GM23338 (cell line): ENCODE measurements around the gene EXOC6B. TPM values are rescaled to one million over a fixed set of nuclear protein-coding genes. Genes with fewer than 3 reads are reported as not detected.

Experiments used
- ATAC-seq: fragments of 200-7000 bp; cut with Tn5 transposase; 3 replicates; pipeline ENCODE4 v1.9.1; 2020
- DNase-seq: peaks from one replicate; pipeline ENCODE4 v3.0.0-alpha.2; 2015; ENCODE audit warnings: low spot score
- H2AFZ ChIP-seq: fragments of 200-600 bp; sonication (generic); 2 replicates; pipeline ENCODE4 v1.8.0; 2016; ENCODE audit warnings: antibody characterized with exemption, mild to moderate bottlenecking, moderate library complexity
- H3F3A ChIP-seq: fragments of 200-600 bp; sonication (generic); replicated peaks from 2 replicates; pipeline ENCODE4 v1.8.0; 2017; ENCODE audit warnings: antibody characterized with exemption, mixed run types, low read depth
- H3K27ac ChIP-seq: fragments of 200-600 bp; sonication (generic); 2 replicates; pipeline ENCODE4 v1.6.1; 2016; ENCODE audit warnings: low read depth
- H3K27me3 ChIP-seq: fragments of 200-600 bp; sonication (generic); 2 replicates; pipeline ENCODE4 v1.8.0; 2016; ENCODE audit warnings: mild to moderate bottlenecking, mixed run types, moderate library complexity; ENCODE audit not compliant: insufficient read depth
- H3K36me3 ChIP-seq: fragments of 200-600 bp; sonication (generic); 2 replicates; pipeline ENCODE4 v1.8.0; 2016; ENCODE audit warnings: mild to moderate bottlenecking; ENCODE audit not compliant: insufficient read depth
- H3K4me1 ChIP-seq: fragments of 200-600 bp; sonication (generic); 2 replicates; pipeline ENCODE4 v1.8.0; 2016; ENCODE audit warnings: mild to moderate bottlenecking, moderate library complexity; ENCODE audit not compliant: insufficient read depth
- H3K4me2 ChIP-seq: fragments of 200-600 bp; sonication (generic); 2 replicates; pipeline ENCODE4 v1.7.1; 2017; ENCODE audit warnings: mixed run types
- H3K4me3 ChIP-seq: fragments of 200-600 bp; sonication (generic); 2 replicates; pipeline ENCODE4 v1.6.1; 2016; ENCODE audit warnings: mixed run types
- H3K79me2 ChIP-seq: fragments of 200-600 bp; sonication (generic); replicated peaks from 2 replicates; pipeline ENCODE4 v1.8.0; 2017; ENCODE audit warnings: mild to moderate bottlenecking; ENCODE audit not compliant: insufficient read depth
- H3K9me2 ChIP-seq: fragments of 200-600 bp; sonication (generic); 2 replicates; pipeline ENCODE4 v1.8.0; 2017; ENCODE audit not compliant: insufficient read depth
- H4K20me1 ChIP-seq: fragments of 200-600 bp; sonication (generic); replicated peaks from 2 replicates; pipeline ENCODE4 v1.8.0; 2017; ENCODE audit warnings: mild to moderate bottlenecking; ENCODE audit not compliant: insufficient read depth
- H3K27ac Mint-ChIP-seq: 2 replicates; pipeline ENCODE4 v1.8.0; 2020; ENCODE audit warnings: inconsistent platforms, mild to moderate bottlenecking, moderate library complexity, mixed read lengths
- H3K27me3 Mint-ChIP-seq: 3 replicates; pipeline ENCODE4 v1.8.0; 2022; ENCODE audit warnings: low read depth, mild to moderate bottlenecking, moderate library complexity, mixed read lengths, inconsistent platforms; ENCODE audit not compliant: insufficient read depth, poor library complexity
- H3K36me3 Mint-ChIP-seq: 3 replicates; pipeline ENCODE4 v1.8.0; 2021; ENCODE audit warnings: low read depth, mild to moderate bottlenecking, inconsistent platforms, moderate library complexity, mixed read lengths
- H3K4me1 Mint-ChIP-seq: 3 replicates; pipeline ENCODE4 v1.8.0; 2020; ENCODE audit warnings: mild to moderate bottlenecking, inconsistent platforms, mixed read lengths
- H3K4me3 Mint-ChIP-seq: 3 replicates; pipeline ENCODE4 v1.8.0; 2021; ENCODE audit warnings: moderate library complexity, mild to moderate bottlenecking, inconsistent platforms, mixed read lengths
- H3K9me3 Mint-ChIP-seq: 3 replicates; pipeline ENCODE4 v1.8.0; 2020; ENCODE audit warnings: moderate library complexity, mild to moderate bottlenecking, inconsistent platforms, mixed read lengths
- CREB1 ChIP-seq: fragments of 250-450 bp; sonication (Bioruptor Pico); IDR thresholded peaks from 2 replicates; pipeline ENCODE4 v1.5.0; 2020; ENCODE audit warnings: low read depth, mild to moderate bottlenecking, moderate library complexity
- CTCF ChIP-seq, 2 experiments: fragments of 200-600 bp in 1 of 2; sonication (generic) in 1 of 2; conservative IDR thresholded peaks; 2 replicates each; pipeline versions ENCODE4 v1.5.1 to v1.6.1; 2016 to 2017; ENCODE audit warnings: antibody characterized with exemption in 2 of 2, low read depth in 2 of 2, mild to moderate bottlenecking in 2 of 2, moderate library complexity in 1 of 2
- ETS1 ChIP-seq: IDR thresholded peaks from 2 replicates; pipeline ENCODE4 v1.6.1; 2016; ENCODE audit warnings: antibody characterized with exemption
- EZH2 ChIP-seq: fragments of 200-600 bp; sonication (generic); IDR thresholded peaks from one replicate; pipeline ENCODE4 v1.8.0; 2017; ENCODE audit warnings: antibody characterized with exemption, mild to moderate bottlenecking, low read depth; ENCODE audit not compliant: unreplicated experiment
- EZH2phosphoT487 ChIP-seq: fragments of 200-600 bp; sonication (generic); IDR thresholded peaks from one replicate; pipeline ENCODE4 v1.8.1; 2018; ENCODE audit warnings: antibody characterized with exemption; ENCODE audit not compliant: unreplicated experiment
- JUNB ChIP-seq: IDR thresholded peaks from one replicate; pipeline ENCODE4 v1.6.1; 2016; ENCODE audit warnings: antibody characterized with exemption; ENCODE audit not compliant: unreplicated experiment
- NANOG ChIP-seq: IDR thresholded peaks from 2 replicates; pipeline ENCODE4 v1.6.1; 2016; ENCODE audit warnings: antibody characterized with exemption, borderline replicate concordance
- POLR2AphosphoS5 ChIP-seq: IDR thresholded peaks from 2 replicates; pipeline ENCODE4 v1.6.1; 2016; ENCODE audit warnings: antibody characterized with exemption, low read depth
- REST ChIP-seq: IDR thresholded peaks from one replicate; pipeline ENCODE4 v1.6.1; 2018; ENCODE audit warnings: antibody characterized with exemption; ENCODE audit not compliant: unreplicated experiment
- STAT1 ChIP-seq: IDR thresholded peaks from one replicate; pipeline ENCODE4 v1.6.1; 2016; ENCODE audit warnings: antibody characterized with exemption; ENCODE audit not compliant: unreplicated experiment
- ZNF114 ChIP-seq: fragments of 250-450 bp; sonication (Bioruptor Pico); IDR thresholded peaks from 2 replicates; pipeline ENCODE4 v1.5.0; 2020; ENCODE audit warnings: mild to moderate bottlenecking, moderate library complexity
- ZNF331 ChIP-seq: fragments of 250-450 bp; sonication (Bioruptor Pico); IDR thresholded peaks from 2 replicates; pipeline ENCODE4 v1.5.0; 2020; ENCODE audit warnings: low read depth, mild to moderate bottlenecking, moderate library complexity
- ZNF462 ChIP-seq: fragments of 250-450 bp; sonication (Bioruptor Pico); IDR thresholded peaks from 2 replicates; pipeline ENCODE4 v1.5.0; 2020; ENCODE audit warnings: mild to moderate bottlenecking, moderate library complexity
- polyA plus RNA-seq: library from polyadenylated mRNA; unstranded; fragments of >200 nt; fragmentation: Nextera tagmentation; extraction: Ambion mirVana; gene quantifications from 2 replicates; pipeline ENCODE4 v1.2.1, GENCODE V29; 2016
- total RNA-seq: library from RNA; depleted of rRNA; stranded (reverse); fragments of >200 nt; shearing (Covaris generic); gene quantifications from 2 replicates; pipeline ENCODE4 v1.2.3, GENCODE V29; 2014

The EXOC6B gene
- total and polyA plus RNA-seq, 2 experiments from 2014 or later: 7.2 to 45.9 TPM

GRCh38 chr2:72602095-72602494, 223.7 kb downstream of the EXOC6B start:
- Histone ChIP-seq H3K79me2 (no peaks in the 10 kb centered on the region), H3K27me3 (no peaks in the 10 kb centered on the region), H3K36me3 (no peaks in the 10 kb centered on the region), H3K27ac (no peak overlapping the region), H3K4me3 (no peak overlapping the region), H3K9me2 (no peaks in the 10 kb centered on the region), H3K4me1 (peaks cover 7% of the 10 kb centered on the region; the same call in 1 of the 2 replicates), H4K20me1 (no peaks in the 10 kb centered on the region), H2AFZ (no peak overlapping the region), H3K4me2 (no peak overlapping the region), H3F3A (no peaks in the 10 kb centered on the region)
- no peak for ATAC-seq
- TF ChIP-seq ETS1 (no peak), CREB1 (CRISPR knock-in tag) (no peak), ZNF331 (CRISPR knock-in tag) (no peak), ZNF462 (no peak), POLR2AphosphoS5 (no peak), NANOG (no peak), EZH2phosphoT487 (no peak), EZH2 (no peak), JUNB (no peak), CTCF (conservative IDR thresholded peaks at IDR 0.05; ENCODE audit: low read depth in 2 of 2) (no peak), REST (no peak), STAT1 (no peak), ZNF114 (CRISPR knock-in tag) (no peak)
- Mint-ChIP-seq H3K4me1 (peaks cover 16% of the 10 kb centered on the region), H3K9me3 (0 out of 3 replicates have a peak, but pooled peaks cover 4% of the 10 kb centered on the region), H3K36me3 (no peaks in the 10 kb centered on the region), H3K27ac (no peak overlapping the region), H3K4me3 (no peak overlapping the region), H3K27me3 (no peaks in the 10 kb centered on the region)
- DNase-seq: no peak
